Progenitor cell of endocrine pancreas (in vitro differentiated cells): Measurements from ENCODE around the gene IRAK1BP1. TPM values are rescaled to one million over a fixed set of nuclear protein-coding genes. Genes with fewer than 3 reads are reported as not detected.
"Not testable (repeated sequence)": the region's sequence is repeated elsewhere in the genome, so short reads cannot be mapped to it uniquely, and the experiment has no call there.

ENCODE experiments used
- DNase-seq: peaks from one replicate; pipeline ENCODE4 v3.0.0; 2021; ENCODE audit warnings: low spot score; ENCODE audit not compliant: unreplicated experiment
- H3K27ac Mint-ChIP-seq: 2 replicates; pipeline ENCODE4 v1.8.0; 2021; ENCODE audit warnings: mild to moderate bottlenecking, moderate library complexity, mixed read lengths
- H3K27me3 Mint-ChIP-seq: 2 replicates; pipeline ENCODE4 v1.8.0; 2021; ENCODE audit warnings: mixed read lengths
- H3K36me3 Mint-ChIP-seq: 2 replicates; pipeline ENCODE4 v1.8.0; 2022; ENCODE audit warnings: mixed read lengths; ENCODE audit not compliant: insufficient read depth
- H3K4me1 Mint-ChIP-seq: 2 replicates; pipeline ENCODE4 v1.8.0; 2021; ENCODE audit warnings: low read depth, mixed read lengths
- H3K4me3 Mint-ChIP-seq: 2 replicates; pipeline ENCODE4 v1.8.0; 2021; ENCODE audit warnings: low read depth, mild to moderate bottlenecking, moderate library complexity, mixed read lengths
- H3K9me3 Mint-ChIP-seq: 2 replicates; pipeline ENCODE4 v1.8.0; 2021; ENCODE audit warnings: low read depth, mixed read lengths
- total RNA-seq: library from RNA; stranded (reverse); gene quantifications from 2 replicates; pipeline ENCODE4 v1.2.1, GENCODE V29; 2021
- TF ChIP-seq, protein P1 (sequence below): fragments of 200-600 bp; sonication (generic); IDR thresholded peaks from one replicate; pipeline ENCODE4 v1.5.0; 2021; ENCODE audit warnings: antibody characterized with exemption, mild to moderate bottlenecking; ENCODE audit not compliant: unreplicated experiment

IRAK1BP1 gene
- total RNA-seq, 1 donor from 2014 or later: 10.6 TPM

DNA sequence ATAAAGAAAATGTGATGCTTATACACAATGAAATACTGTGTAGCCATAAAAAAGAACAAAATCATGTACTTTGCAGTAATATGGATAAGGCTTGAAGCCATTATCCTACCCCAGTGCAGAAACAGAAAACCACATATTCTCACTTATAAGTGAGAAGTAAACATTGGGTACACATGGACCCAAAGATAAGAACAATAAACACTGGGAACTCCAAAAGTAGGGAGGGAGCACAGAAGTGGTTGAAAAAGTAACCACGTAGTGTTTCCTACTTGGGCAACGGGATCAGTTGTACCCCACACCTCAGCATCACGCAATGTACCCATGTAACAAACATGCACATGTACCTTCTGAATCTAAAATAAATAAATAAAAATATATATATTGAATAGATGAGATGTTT, 8.2 kb downstream of the IRAK1BP1 start:
- H3K4me3 Mint-ChIP-seq: no peak overlapping the region
- H3K4me1 Mint-ChIP-seq: no peaks in the 10 kb centered on the region
- TF ChIP-seq, protein P1, sequence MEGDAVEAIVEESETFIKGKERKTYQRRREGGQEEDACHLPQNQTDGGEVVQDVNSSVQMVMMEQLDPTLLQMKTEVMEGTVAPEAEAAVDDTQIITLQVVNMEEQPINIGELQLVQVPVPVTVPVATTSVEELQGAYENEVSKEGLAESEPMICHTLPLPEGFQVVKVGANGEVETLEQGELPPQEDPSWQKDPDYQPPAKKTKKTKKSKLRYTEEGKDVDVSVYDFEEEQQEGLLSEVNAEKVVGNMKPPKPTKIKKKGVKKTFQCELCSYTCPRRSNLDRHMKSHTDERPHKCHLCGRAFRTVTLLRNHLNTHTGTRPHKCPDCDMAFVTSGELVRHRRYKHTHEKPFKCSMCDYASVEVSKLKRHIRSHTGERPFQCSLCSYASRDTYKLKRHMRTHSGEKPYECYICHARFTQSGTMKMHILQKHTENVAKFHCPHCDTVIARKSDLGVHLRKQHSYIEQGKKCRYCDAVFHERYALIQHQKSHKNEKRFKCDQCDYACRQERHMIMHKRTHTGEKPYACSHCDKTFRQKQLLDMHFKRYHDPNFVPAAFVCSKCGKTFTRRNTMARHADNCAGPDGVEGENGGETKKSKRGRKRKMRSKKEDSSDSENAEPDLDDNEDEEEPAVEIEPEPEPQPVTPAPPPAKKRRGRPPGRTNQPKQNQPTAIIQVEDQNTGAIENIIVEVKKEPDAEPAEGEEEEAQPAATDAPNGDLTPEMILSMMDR: no peak

DNA sequence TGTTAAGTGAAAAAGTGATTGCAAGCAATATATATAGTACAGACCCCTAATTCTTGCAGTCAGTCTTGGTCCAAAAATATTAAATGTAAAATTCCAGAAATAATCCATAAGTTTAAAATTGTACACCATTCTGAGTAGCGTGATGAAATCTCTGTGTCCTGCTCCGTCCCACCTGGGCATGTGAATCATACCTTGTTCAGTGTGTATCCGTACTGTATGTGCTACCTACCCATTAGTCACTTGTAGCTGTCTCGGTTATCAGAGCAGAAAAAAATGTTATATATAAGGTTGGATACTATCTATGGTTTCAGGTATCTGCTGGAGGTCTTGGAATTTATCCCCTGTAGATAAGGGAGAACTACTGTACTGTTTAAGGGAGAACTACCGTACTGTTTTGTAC, 16.3 kb downstream of the IRAK1BP1 start:
- Mint-ChIP-seq H3K36me3 (peaks cover 32% of the 10 kb centered on the region), H3K9me3 (peaks cover 16% of the 10 kb centered on the region), H3K27me3 (no peaks in the 10 kb centered on the region), H3K27ac (no peak overlapping the region), H3K4me1 (no peaks in the 10 kb centered on the region), H3K4me3 (no peak overlapping the region)
- DNase-seq: no peak
- TF ChIP-seq, protein P1: no peak

More for the DNA sequence above, 8.2 kb downstream of the IRAK1BP1 start:
- peaks cover 23% of the 10 kb centered on the region for H3K9me3 Mint-ChIP-seq
- H3K36me3 Mint-ChIP-seq: peaks cover 61% of the 10 kb centered on the region
- H3K27me3 Mint-ChIP-seq: no peaks in the 10 kb centered on the region
- no peak for DNase-seq
- H3K27ac Mint-ChIP-seq: no peak overlapping the region

DNA sequence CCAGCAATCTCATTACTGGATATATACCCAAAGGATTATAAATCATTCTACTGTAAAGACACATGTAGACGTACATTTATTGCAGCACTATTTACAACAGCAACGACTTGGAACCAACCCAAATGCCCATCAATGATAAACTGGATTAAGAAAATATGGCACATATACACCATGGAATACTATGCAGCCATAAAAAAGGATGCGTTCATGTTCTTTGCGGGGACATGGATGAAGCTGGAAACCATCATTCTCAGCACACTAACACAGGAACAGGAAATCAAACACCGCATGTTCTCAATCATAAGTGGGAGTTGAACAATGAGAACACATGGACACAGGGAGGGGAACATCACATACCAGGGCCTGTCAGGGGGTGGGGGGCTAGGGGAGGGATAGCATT, 22.6 kb downstream of the IRAK1BP1 start:
- not testable (repeated sequence) for H3K4me1 Mint-ChIP-seq, H3K4me3 Mint-ChIP-seq, H3K27me3 Mint-ChIP-seq, DNase-seq, H3K27ac Mint-ChIP-seq
- Mint-ChIP-seq H3K36me3 (peaks cover 39% of the 10 kb centered on the region), H3K9me3 (peaks cover 16% of the 10 kb centered on the region)

DNA sequence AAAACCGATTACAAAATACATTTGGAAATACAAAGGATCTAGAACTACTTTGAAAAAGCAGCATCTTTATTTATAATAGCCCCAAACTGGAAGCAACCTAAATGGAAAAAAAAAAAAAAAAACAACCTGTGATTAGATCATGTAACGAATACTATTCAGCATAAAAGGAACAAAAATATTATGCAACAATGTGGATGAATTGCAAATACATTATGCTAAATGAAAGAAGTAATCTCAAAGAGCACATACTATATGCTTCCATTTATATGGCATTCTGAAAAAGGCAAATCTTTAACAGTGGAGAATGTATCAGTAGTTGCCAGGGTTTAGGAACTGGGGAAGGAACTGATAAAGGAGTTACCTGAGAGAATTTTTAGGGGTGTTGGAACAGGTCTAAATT, 28.9 kb downstream of the IRAK1BP1 start:
- Mint-ChIP-seq H3K27ac (no peak overlapping the region), H3K4me3 (no peak overlapping the region), H3K36me3 (peaks cover 12% of the 10 kb centered on the region), H3K4me1 (no peaks in the 10 kb centered on the region), H3K9me3 (peaks cover 4% of the 10 kb centered on the region), H3K27me3 (no peaks in the 10 kb centered on the region)
- no peak for DNase-seq
- TF ChIP-seq, protein P1: no peak

DNA sequence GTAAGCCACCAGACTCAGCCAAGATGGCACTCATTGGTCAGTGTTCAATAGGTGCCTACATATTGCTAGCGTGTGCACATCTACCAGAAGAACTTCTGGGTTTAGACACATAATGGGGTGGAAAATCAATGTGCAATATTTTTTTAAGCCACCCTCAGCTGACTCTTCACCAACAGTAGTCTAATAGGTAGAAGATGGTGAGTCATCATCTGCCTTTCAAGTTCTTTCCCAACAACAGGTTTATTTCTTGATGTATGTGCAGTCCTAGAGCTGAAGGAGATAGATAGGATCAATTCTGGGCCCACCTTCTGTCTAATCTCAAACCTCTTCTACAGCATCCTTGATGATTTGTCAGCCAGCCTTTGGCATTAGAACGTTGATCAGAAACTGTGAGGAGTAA, 41.3 kb downstream of the IRAK1BP1 start:
- H3K27ac Mint-ChIP-seq: no peak overlapping the region
- peaks cover 18% of the 10 kb centered on the region for H3K36me3 Mint-ChIP-seq
- DNase-seq: no peak
- no peak overlapping the region for H3K4me3 Mint-ChIP-seq
- peaks cover 28% of the 10 kb centered on the region for H3K27me3 Mint-ChIP-seq
- H3K4me1 Mint-ChIP-seq: peaks cover 5% of the 10 kb centered on the region
- H3K9me3 Mint-ChIP-seq: no peaks in the 10 kb centered on the region
- TF ChIP-seq, protein P1: no peak

DNA sequence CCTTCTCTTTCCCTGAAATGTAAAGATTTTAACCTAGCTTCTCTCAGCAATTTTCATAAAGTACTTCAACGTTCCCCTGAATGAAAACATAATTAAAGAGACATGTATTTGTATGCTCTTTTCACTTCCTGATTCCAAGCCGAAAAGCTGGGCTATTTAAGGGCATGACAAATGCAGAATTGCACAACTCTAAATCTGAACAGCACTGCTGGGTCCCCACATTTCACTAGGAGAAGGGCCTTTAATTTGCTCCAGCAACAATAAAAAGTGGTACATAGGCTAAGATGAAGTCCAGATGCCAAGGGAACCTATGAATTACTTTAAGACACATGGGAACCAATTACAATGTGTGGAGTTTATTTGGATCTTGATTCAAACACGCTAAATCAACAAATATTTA, 42.0 kb downstream of the IRAK1BP1 start:
- Mint-ChIP-seq H3K9me3 (no peaks in the 10 kb centered on the region), H3K27ac (no peak overlapping the region), H3K4me1 (peaks cover 5% of the 10 kb centered on the region), H3K4me3 (no peak overlapping the region), H3K27me3 (peaks cover 28% of the 10 kb centered on the region), H3K36me3 (peaks cover 17% of the 10 kb centered on the region)
- TF ChIP-seq, protein P1: no peak
- DNase-seq: no peak
